Measurements from ENCODE around the gene SLC22A17. TPM values are rescaled to one million over a fixed set of nuclear protein-coding genes. Genes with fewer than 3 reads are reported as not detected.

Gene SLC22A17
- total and polyA plus RNA-seq, 2 of the 8 experiments (the other 6 are each of a cell fraction or from before 2014, with no cell fraction given): 43.0 to 49.0 TPM

DNA sequence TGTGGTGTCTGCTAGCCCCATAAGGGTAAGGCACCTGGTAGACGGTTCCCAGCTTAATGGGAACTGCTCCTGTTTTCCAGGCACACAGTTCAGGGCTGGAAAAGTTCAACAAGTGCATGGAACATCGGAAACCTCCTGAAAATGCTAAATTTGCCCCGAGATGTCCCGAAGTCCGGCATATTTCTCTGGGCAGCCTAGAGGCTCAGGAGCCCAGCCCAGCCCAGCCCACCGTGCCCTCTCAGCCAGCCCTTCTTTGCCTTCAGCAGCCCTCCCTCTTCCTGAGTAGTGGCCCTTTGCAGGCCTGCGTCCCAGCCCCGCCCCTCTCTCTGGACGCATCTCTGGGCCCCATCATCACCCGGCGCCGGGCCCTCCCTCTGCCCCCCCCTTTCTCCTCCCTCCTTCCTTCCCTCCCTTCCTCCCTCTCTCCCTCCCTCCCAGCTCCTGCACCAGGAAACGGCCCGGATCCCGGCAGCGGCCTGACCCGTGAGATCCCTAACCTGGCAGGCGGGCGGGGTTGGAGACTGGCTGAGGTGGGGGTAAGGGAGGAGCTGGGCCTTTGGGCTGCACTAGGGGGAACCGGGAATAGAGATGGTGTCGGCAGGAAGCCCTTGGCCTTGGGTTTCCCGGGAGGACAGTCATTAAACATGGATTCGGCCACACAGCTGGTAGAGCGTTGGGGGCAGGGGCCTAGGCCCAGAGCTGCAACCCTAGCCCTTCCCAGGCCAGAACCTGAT, 46.1 kb downstream of the SLC22A17 start, which contains the start of gene BCL2L2 (continued):
- TF ChIP-seq EP300 (IDR thresholded peaks at IDR 0.05; ENCODE audit: borderline replicate concordance in 1 of 2, low read depth in 2 of 2, low read length in 2 of 2) (peak in 1 of 2 experiments; percentile 79; a peak in 1 of 3 replicates), TAF7 (optimal IDR thresholded peaks at IDR 0.05; ENCODE audit: borderline replicate concordance, low read depth, low read length) (peak; percentile 41), GABPA (IDR thresholded peaks at IDR 0.05; ENCODE audit: borderline replicate concordance, insufficient read depth, low read length) (no peak), POU5F1 (IDR thresholded peaks at IDR 0.05; ENCODE audit: low read depth, low read length) (no peak), SP1 (IDR thresholded peaks at IDR 0.05; ENCODE audit: low read depth, low read length) (peak; percentile 35; the same call in 1 of the 2 replicates), KDM5A (IDR thresholded peaks at IDR 0.05; ENCODE audit: low read length) (peak; percentile 71; the same call in 1 of the 2 replicates), KDM4A (IDR thresholded peaks at IDR 0.05; ENCODE audit: low read depth, low read length, severe bottlenecking) (peak; percentile 100), HDAC2 (IDR thresholded peaks at IDR 0.05; ENCODE audit: borderline replicate concordance in 1 of 2, low read depth in 2 of 2, low read length in 2 of 2) (0 out of 4 replicates have a peak, but pooled peaks of 1 of the 2 experiments have one; percentile 46), CHD1 (IDR thresholded peaks at IDR 0.05; ENCODE audit: low read depth, low read length) (no peak), PHF8 (conservative IDR thresholded peaks at IDR 0.05; ENCODE audit: low read depth, low read length) (peak; percentile 63), KDM1A (IDR thresholded peaks at IDR 0.05; ENCODE audit: borderline replicate concordance, low read length) (no peak), JUND (IDR thresholded peaks at IDR 0.05; ENCODE audit: low read length) (peak; percentile 16; the same call in 1 of the 2 replicates), CREB1 (IDR thresholded peaks at IDR 0.05) (peak; percentile 99), SAP30 (IDR thresholded peaks at IDR 0.05; ENCODE audit: insufficient read depth, insufficient replicate concordance, low read length) (no peak), SIN3A (conservative IDR thresholded peaks at IDR 0.05 in 1 of 2, IDR thresholded peaks at IDR 0.05 in 1 of 2; ENCODE audit: low read depth in 1 of 2, low read length in 2 of 2) (peak; percentile 20 to 76; a peak in 3 of 4 replicates), CEBPB (IDR thresholded peaks at IDR 0.05; ENCODE audit: low read depth, low read length) (no peak), ZNF274 (IDR thresholded peaks at IDR 0.05; ENCODE audit: borderline replicate concordance, extremely low read depth, low read length) (no peak), GTF2F1 (IDR thresholded peaks at IDR 0.05; ENCODE audit: borderline replicate concordance, low read depth, low read length) (no peak), RAD21 (IDR thresholded peaks at IDR 0.05 in 1 of 2, conservative IDR thresholded peaks at IDR 0.05 in 1 of 2; ENCODE audit: low read depth in 2 of 2, low read length in 2 of 2) (0 out of 4 replicates have a peak, but pooled peaks of 1 of the 2 experiments have one; percentile 9), SRF (IDR thresholded peaks at IDR 0.05; ENCODE audit: low read depth, low read length) (peak; percentile 88), POLR2AphosphoS5 (IDR thresholded peaks at IDR 0.05; ENCODE audit: low read depth, low read length) (peak; percentile 70), FOSL1 (IDR thresholded peaks at IDR 0.05; ENCODE audit: insufficient read depth, low read depth, low read length) (no peak)
- TF ChIP-seq, protein P1, sequence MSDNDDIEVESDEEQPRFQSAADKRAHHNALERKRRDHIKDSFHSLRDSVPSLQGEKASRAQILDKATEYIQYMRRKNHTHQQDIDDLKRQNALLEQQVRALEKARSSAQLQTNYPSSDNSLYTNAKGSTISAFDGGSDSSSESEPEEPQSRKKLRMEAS (IDR thresholded peaks at IDR 0.05): no peak

All from H1 (cell line).